NCI-H524 treated with DMSO at 0.1 percent for 48 hours (cell line): ENCODE measurements around the gene COX7A2L.

ENCODE experiments used
- DNase-seq: peaks from one replicate; lab custom pipeline; 2025; lab: John Stamatoyannopoulos, UW

COX7A2L gene

DNA sequence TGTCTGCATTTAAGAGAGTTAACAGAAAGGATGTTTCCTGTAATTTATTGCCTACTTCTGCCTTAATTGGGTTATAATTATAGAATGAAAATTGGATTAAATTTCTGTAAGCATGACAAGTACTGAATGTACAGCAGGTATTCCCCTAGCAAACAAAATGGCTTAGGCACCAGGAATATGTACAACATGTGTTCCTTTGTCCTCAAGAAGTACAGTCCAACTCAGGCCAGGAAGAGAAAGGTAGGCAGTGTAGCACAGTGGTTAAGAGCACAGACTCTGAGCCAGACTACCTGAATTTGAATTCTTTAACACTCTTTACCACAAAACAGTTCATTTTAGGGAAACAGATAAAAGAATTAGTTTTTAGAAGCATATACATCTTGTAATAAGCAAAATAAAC lies 43.1 kb downstream of the COX7A2L start:
- no peak for DNase-seq

DNA sequence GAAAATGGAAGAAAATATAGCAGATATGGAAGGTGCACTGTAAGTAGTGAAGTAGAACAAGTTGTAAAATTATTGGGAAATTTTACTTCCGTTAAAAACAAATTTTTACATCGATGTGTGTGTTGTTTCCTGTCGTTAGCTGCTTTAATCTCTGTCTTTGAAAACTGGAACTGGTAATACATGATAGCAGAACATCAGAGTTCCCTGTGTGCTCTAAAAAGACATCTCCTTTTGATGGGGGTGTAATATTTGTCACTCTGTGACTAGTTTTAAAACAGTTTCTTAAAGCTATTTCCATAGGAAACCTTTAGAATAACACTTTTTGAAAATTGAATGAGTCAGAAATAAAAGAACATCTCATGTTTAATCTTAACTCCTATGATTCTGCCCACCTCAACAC lies 43.5 kb downstream of the COX7A2L start:
- no peak for DNase-seq

DNA sequence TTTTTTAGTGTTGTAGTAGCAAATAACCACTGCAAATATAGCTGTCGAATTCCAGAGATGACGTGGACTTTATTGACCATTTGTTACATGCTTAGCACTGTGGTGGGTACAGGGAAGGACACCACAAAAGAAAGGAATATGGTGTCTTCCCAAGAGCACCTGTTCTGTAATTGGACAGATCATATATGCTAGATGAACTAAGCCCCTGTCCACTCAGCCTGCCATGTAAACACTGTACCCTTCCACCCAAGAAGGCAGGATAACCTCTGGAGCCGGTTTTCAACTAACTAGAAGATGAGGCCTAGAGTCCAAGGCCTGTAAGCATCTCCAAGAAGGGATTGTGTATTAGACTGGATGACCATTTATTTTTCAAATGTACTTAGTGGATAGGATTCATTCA lies 44.1 kb downstream of the COX7A2L start:
- DNase-seq = no peak

DNA sequence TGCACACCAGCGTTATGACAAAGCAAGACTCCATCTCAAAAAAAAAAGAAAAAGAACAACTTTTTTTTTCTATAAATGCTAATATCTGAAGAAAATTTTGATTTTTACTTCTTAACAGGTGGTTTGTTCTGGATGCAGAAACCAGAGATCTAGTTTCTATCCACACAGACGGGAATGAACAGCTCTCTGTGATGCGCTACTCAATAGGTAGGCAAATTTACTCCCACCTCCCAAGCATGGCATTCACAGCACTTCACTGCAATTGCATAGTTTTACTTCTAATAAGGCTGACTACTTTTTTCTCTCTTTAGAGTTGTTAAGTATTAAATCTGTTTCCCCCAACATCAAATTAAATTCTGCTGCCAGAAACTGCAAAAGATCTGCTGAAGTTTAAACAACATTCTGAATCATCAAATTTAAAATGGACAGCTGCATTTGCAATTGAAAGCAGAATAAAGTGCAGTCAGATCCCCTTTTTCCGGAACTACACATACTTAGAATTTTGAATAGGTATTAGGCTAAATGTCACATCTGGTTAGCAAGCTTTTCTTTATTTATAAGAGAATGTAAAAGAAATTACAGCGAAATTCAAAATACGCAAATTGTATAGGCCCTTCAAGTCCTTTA lies 45.1 kb downstream of the COX7A2L start:
- DNase-seq = no peak

DNA sequence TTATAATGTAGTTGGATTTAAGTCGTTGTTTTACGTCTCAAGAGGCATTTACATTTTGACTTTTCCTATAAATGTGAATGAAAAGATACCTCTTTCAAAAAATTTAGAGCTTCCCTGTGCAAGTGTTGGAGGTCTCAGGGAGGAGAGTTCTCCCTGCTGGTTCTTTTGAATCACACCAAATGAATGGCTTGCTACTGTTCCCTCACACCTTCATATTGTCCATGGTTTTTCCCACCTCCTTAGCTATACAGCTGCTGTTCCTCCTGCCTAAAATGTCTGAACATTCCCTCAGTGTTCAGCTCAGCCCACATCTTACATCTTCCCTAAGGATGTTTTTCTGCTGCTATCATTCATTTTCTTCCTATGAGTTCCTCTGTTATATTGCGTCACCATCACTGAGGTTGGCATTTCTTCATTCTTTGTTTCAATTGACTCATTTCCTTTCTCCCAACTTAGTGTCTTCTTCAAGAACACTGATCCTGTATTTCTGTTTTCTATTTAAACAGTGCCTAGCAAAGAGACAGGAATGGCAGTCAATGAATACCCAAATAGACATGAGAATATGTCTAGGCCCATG lies 46.0 kb downstream of the COX7A2L start:
- DNase-seq = no peak

DNA sequence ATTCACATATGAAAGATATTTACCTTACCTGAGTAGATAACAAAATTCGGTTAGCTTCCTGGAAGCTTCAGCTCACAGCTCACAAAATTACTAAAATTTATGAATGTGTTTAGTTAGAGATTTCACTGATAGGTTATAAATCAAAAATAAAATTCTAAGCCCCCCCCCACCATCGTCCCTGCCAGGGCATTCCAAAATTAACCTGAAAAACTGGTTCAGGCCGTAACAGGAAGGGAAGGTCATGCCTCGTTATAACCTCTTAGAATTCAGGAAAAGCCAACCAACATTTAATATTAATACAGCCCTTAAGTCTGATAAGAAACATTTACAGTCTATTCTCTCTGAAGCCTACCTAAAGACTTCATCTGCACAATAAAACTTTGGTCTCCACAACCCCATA lies 48.9 kb downstream of the COX7A2L start:
- DNase-seq = no peak

DNA sequence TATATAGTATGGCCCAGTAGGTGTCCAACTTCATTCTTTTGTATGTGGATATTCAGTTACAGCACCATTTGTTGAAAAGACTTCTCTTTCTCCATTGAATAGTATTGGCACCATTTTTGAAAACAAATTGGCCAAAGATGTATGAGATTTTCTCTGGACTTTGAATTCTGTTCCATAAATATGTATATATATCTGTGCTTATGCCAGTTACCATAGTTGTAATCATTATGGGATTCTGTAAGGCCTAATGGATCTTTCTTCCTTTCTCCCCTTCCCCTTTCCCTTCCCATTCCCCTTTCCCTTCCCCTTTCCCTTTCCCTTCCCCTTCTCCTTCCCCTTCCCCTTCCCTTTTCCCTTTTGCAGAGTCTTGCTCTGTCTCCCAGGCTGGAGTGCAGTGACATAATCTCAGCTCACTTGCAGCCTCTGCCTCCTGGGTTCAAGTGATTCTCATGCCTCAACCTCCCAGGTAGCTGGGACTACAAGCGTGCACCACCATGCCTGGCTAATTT lies 51.0 kb downstream of the COX7A2L start:
- no peak for DNase-seq

DNA sequence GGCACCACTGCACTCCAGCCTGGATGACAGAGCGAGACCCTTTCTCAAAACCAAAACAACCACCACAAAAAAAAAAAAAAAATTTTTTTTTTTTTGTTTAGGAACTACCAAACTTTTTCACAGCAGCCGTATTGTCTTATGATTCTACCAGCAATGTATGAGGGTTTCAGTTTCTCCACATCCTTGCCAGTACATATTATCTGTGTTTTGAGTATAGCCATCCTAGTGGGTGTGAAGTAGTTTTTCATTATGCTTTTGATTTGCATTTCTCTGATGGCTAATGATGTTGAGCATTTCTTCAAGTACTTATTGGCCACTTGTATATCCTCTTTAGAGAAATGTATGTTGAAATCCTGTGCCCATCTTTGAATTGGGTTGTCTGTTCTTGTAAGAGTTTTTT lies 51.7 kb downstream of the COX7A2L start:
- no peak for DNase-seq

DNA sequence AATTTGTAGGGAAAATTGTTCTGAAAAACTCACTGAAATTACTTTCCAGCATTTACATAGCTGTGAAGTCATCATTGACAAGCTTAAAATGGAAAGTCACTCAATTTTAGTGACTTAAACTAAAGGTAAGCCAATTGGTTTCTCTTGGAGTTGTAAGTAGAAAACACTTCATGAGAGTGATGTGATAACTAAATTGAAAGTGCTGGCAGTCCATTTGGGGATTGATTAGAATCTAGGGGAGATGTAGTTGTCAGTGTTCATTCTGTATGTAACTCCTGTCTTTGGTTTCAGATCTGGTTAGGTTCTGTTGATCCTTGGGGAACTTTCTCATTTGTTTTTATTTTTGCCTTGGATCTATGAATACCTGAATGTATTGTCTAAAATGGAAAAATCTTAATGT lies 53.8 kb downstream of the COX7A2L start:
- no peak for DNase-seq

DNA sequence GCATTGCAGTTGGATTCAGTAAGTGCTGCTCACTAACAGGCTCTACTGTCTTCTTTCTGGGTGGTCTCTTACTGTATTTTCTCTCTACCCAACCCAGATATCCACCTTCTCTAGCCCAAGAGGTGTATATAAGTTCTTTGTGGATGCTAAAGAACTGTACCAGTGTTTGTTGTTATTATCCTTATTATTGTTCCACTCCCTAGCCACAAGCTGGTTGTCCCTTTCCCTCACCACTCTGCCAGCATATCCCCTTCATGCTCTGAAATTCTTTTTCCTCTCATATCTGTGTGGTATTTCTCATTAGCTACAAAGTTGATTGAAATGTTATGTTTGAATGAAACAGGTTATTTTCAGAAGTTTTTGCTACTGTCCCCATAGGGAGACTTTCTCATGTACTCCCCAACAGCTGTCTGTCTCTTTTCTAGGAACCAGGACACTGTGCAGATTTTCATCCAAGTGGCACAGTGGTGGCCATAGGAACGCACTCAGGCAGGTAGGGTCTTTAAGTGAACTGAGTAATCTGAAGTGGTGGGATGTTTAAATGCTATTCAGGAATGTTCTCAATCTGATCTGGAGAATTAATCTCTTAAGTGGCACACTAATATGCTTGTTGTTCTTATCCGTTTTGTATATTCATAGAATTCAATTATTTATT lies 56.8 kb downstream of the COX7A2L start:
- no peak for DNase-seq

DNA sequence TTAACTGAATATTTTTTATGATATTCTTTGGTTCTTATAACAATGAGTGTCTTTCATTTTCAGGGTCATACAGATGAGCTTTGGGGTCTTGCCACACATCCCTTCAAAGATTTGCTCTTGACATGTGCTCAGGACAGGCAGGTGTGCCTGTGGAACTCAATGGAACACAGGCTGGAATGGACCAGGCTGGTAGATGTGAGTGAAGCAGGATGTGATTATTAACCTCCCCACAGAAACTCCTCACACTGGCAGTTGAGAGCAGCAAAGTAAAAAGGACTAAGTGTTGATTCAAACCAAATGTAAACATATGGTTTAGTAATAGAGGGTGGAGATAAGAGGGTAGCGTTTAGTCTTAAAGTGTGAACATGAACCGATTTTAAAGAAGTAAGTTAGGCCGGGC lies 57.8 kb downstream of the COX7A2L start:
- no peak for DNase-seq

DNA sequence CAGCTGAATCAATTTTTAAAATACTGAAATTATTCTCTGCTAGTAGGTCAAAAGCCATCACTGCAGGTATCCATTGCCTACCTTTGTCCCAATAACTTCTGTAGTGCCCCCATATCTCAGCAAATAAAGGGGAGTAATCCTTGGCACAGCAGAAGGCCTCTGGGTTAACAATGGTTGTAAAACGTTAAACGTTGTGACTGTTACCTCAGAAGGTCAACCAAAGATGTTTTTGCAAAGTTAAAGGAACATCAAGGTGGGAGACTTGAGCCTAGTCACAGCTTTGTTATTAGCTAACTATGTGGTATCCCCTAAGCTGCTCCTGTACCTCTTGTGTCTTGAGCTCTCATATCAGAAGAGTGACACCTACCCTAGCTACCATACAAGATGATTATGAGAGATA lies 60.5 kb downstream of the COX7A2L start:
- DNase-seq = no peak
